ENCODE results near the gene TUBA4A. TPM values are rescaled to one million over a fixed set of nuclear protein-coding genes. Genes with fewer than 3 reads are reported as not detected.
"Not testable (repeated sequence)": the region's sequence is repeated elsewhere in the genome, so short reads cannot be mapped to it uniquely, and the experiment has no call there.

Gene TUBA4A
- polyA plus RNA-seq, 1 donor = 139 TPM

- no peak for DNase-seq (ENCODE audit: low read depth)
Measured at GRCh38 chr2:219213026-219213415, 40.7 kb downstream of the TUBA4A start.

- DNase-seq (ENCODE audit: low read depth) = no peak
Measured at GRCh38 chr2:219210886-219211362, 42.8 kb downstream of the TUBA4A start.

GRCh38 chr2:219210196-219210885 is 43.4 kb downstream of the TUBA4A start:
- no peak for DNase-seq (ENCODE audit: low read depth)

GRCh38 chr2:219209236-219210195 is 44.2 kb downstream of the TUBA4A start:
- no peak for DNase-seq (ENCODE audit: low read depth)

- no peak for DNase-seq (ENCODE audit: low read depth)
Measured at GRCh38 chr2:219207884-219208740, 45.6 kb downstream of the TUBA4A start.

- DNase-seq (ENCODE audit: low read depth) = no peak
Measured at GRCh38 chr2:219207134-219207883, 46.4 kb downstream of the TUBA4A start.

GRCh38 chr2:219206328-219207133 is 47.2 kb downstream of the TUBA4A start, which contains the start of gene ZFAND2B:
ZFAND2B (plus strand) TSS chr2:219206782; CDS start chr2:219206988, 206 bp downstream.
- DNase-seq (ENCODE audit: low read depth) = peak; percentile 88

GRCh38 chr2:219205981-219206327 is 47.8 kb downstream of the TUBA4A start:
- no peak for DNase-seq (ENCODE audit: low read depth)

- DNase-seq (ENCODE audit: low read depth) = no peak
Measured at GRCh38 chr2:219205165-219205538, 48.6 kb downstream of the TUBA4A start.

- no peak for DNase-seq (ENCODE audit: low read depth)
Measured at GRCh38 chr2:219204425-219205164, 49.1 kb downstream of the TUBA4A start.

GRCh38 chr2:219201331-219201730 is 52.4 kb downstream of the TUBA4A start:
- not testable (repeated sequence) for DNase-seq (ENCODE audit: low read depth)

GRCh38 chr2:219200502-219201326 is 53.0 kb downstream of the TUBA4A start:
- not testable (repeated sequence) for DNase-seq (ENCODE audit: low read depth)

Other genes starting within 250 kb of the TUBA4A start
- not detected for gene CFAP65, start 212.4 kb downstream of the TUBA4A start, polyA plus RNA-seq (ENCODE audit: insufficient read length)
- not detected for gene IHH, start 193.0 kb downstream of the TUBA4A start, polyA plus RNA-seq (ENCODE audit: insufficient read length)
- gene NHEJ1, start 93.1 kb downstream of the TUBA4A start, polyA plus RNA-seq (ENCODE audit: insufficient read length) = 11.6 TPM
- gene SLC23A3, start 83.9 kb downstream of the TUBA4A start, polyA plus RNA-seq (ENCODE audit: insufficient read length) = 1.3 TPM
- gene CNPPD1, start 77.0 kb downstream of the TUBA4A start, polyA plus RNA-seq (ENCODE audit: insufficient read length) = 34.2 TPM
- 39.8 TPM for gene RETREG2, start 75.6 kb downstream of the TUBA4A start, polyA plus RNA-seq (ENCODE audit: insufficient read length)
- 21.0 TPM for gene ZFAND2B, start 47.1 kb downstream of the TUBA4A start, polyA plus RNA-seq (ENCODE audit: insufficient read length)
- 31.9 TPM for gene ABCB6, start 35.0 kb downstream of the TUBA4A start, polyA plus RNA-seq (ENCODE audit: insufficient read length)
- 33.5 TPM for gene ATG9A, start 24.3 kb downstream of the TUBA4A start, polyA plus RNA-seq (ENCODE audit: insufficient read length)
- gene ANKZF1, start 24.1 kb downstream of the TUBA4A start, polyA plus RNA-seq (ENCODE audit: insufficient read length) = 26.8 TPM
- gene GLB1L, start 8.5 kb downstream of the TUBA4A start, polyA plus RNA-seq (ENCODE audit: insufficient read length) = 3.6 TPM
- gene STK16, start 8.4 kb downstream of the TUBA4A start, polyA plus RNA-seq (ENCODE audit: insufficient read length) = 15.0 TPM
- 0.20 TPM for gene TUBA4B, start 675 bp downstream of the TUBA4A start, polyA plus RNA-seq (ENCODE audit: insufficient read length)
- gene DNAJB2, start 25.4 kb upstream of the TUBA4A start, polyA plus RNA-seq (ENCODE audit: insufficient read length) = 82.4 TPM
- 0.13 TPM for gene PTPRN, start 55.5 kb upstream of the TUBA4A start, polyA plus RNA-seq (ENCODE audit: insufficient read length)
- not detected for gene RESP18, start 78.8 kb upstream of the TUBA4A start, polyA plus RNA-seq (ENCODE audit: insufficient read length)
- gene DNPEP, start 134.0 kb upstream of the TUBA4A start, polyA plus RNA-seq (ENCODE audit: insufficient read length) = 33.7 TPM
- 5,672 TPM for gene DES, start 164.5 kb upstream of the TUBA4A start, polyA plus RNA-seq (ENCODE audit: insufficient read length)
- 235 TPM for gene SPEG, start 180.9 kb upstream of the TUBA4A start, polyA plus RNA-seq (ENCODE audit: insufficient read length)
- 22.8 TPM for gene GMPPA, start 245.0 kb upstream of the TUBA4A start, polyA plus RNA-seq (ENCODE audit: insufficient read length)